Fibroblast of lung (primary cell): Measurements from ENCODE around the gene SMCO2.

Source experiments
- EZH2 ChIP-seq: IDR thresholded peaks from 2 replicates; pipeline ENCODE4 v1.5.1; 2012; ENCODE audit warnings: low read length, control low read depth, mild to moderate bottlenecking; ENCODE audit errors: missing control alignments
- TF ChIP-seq, protein P1 (sequence below), 2 donors: IDR thresholded peaks in 1 of 2; conservative IDR thresholded peaks in 1 of 2; 1 replicate in 1 of 2; 2 replicates in 1 of 2; pipeline ENCODE4 v1.5.1; 2011 to 2012; ENCODE audit warnings: low read length in 2 of 2, control low read depth in 1 of 2, inconsistent platforms in 1 of 2, low read depth in 1 of 2, mild to moderate bottlenecking in 1 of 2

DNA sequence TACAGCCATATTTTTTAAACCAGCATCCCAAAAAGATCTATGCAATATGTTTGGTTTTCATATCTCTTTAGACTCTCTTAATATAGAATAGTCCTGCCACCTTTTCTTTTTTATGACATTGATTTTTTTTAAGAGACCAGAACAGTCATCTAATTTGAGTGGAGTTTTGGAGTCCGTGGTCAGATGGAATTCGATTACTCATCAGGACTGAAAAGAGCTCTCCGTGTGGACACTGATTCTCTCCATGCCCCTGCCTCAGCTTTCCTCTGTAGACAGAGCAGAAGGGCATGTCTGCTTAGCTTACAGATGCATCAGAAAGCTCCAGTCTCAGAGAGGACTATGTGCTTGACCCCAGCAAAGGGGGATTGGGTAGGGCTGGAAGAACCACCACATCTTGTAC lies 27.8 kb downstream of the SMCO2 start:
- TF ChIP-seq, protein P1, sequence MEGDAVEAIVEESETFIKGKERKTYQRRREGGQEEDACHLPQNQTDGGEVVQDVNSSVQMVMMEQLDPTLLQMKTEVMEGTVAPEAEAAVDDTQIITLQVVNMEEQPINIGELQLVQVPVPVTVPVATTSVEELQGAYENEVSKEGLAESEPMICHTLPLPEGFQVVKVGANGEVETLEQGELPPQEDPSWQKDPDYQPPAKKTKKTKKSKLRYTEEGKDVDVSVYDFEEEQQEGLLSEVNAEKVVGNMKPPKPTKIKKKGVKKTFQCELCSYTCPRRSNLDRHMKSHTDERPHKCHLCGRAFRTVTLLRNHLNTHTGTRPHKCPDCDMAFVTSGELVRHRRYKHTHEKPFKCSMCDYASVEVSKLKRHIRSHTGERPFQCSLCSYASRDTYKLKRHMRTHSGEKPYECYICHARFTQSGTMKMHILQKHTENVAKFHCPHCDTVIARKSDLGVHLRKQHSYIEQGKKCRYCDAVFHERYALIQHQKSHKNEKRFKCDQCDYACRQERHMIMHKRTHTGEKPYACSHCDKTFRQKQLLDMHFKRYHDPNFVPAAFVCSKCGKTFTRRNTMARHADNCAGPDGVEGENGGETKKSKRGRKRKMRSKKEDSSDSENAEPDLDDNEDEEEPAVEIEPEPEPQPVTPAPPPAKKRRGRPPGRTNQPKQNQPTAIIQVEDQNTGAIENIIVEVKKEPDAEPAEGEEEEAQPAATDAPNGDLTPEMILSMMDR (conservative IDR thresholded peaks at IDR 0.05 in 1 of 2, IDR thresholded peaks at IDR 0.05 in 1 of 2; ENCODE audit: low read depth in 1 of 2, low read length in 2 of 2): no peak
- no peak for TF ChIP-seq EZH2
